Epithelial cell of esophagus (primary cell): Measurements from ENCODE around the gene AGXT2.

Experiments
- DNase-seq: peaks from one replicate; pipeline ENCODE4 v3.0.0; 2010; ENCODE audit warnings: low read depth
- H3K4me3 ChIP-seq: 2 replicates; pipeline ENCODE4 v1.5.1; 2011; ENCODE audit warnings: mild to moderate bottlenecking, low read length, control low read depth
- CTCF ChIP-seq: IDR thresholded peaks from 2 replicates; pipeline ENCODE4 v1.5.1; 2011; ENCODE audit warnings: low read depth, mild to moderate bottlenecking, low read length, control low read depth, inconsistent platforms; ENCODE audit not compliant: insufficient read depth; ENCODE audit errors: missing control alignments

AGXT2 gene

GRCh38 chr5:35091704-35092103 lies 44.0 kb upstream of the AGXT2 start:
- H3K4me3 ChIP-seq, result no peak overlapping the region
- TF ChIP-seq CTCF, result no peak
- no peak for DNase-seq

- TF ChIP-seq CTCF, result peak; percentile 75
- H3K4me3 ChIP-seq, result no peak overlapping the region
- peak; percentile 48 for DNase-seq
Observed at GRCh38 chr5:35089334-35090314, 41.9 kb upstream of the AGXT2 start.

- DNase-seq, result peak; percentile 2
- no peak overlapping the region for H3K4me3 ChIP-seq
- no peak for TF ChIP-seq CTCF
Observed at GRCh38 chr5:35087991-35088390, 40.2 kb upstream of the AGXT2 start.

GRCh38 chr5:35083150-35083549 lies 35.4 kb upstream of the AGXT2 start:
- DNase-seq, result no peak
- TF ChIP-seq CTCF, result no peak
- no peak overlapping the region for H3K4me3 ChIP-seq

- no peak overlapping the region for H3K4me3 ChIP-seq
- no peak for DNase-seq
- no peak for TF ChIP-seq CTCF
Observed at GRCh38 chr5:35082530-35082929, 34.8 kb upstream of the AGXT2 start.

GRCh38 chr5:35081134-35081533 lies 33.4 kb upstream of the AGXT2 start:
- no peak for DNase-seq
- no peak overlapping the region for H3K4me3 ChIP-seq
- TF ChIP-seq CTCF, result no peak
